Trophoblast cell (in vitro differentiated cells and primary cell): ENCODE results near the gene SLC7A6OS.

Experiments
- DNase-seq, 2 donors: peaks; one replicate each; pipeline ENCODE4 v3.0.0-alpha.2; 2016
- H2AFZ ChIP-seq: 2 replicates; pipeline ENCODE4 v1.6.1; 2013; ENCODE audit warnings: low read length, moderate library complexity, mild to moderate bottlenecking; ENCODE audit not compliant: insufficient read depth, poor library complexity
- H2AK5ac ChIP-seq: 2 replicates; pipeline ENCODE4 v1.6.1; 2013; ENCODE audit warnings: mild to moderate bottlenecking, low read length
- H2BK120ac ChIP-seq: 2 replicates; pipeline ENCODE4 v1.6.1; 2013; ENCODE audit warnings: low read length, mild to moderate bottlenecking, moderate library complexity; ENCODE audit not compliant: insufficient read depth, poor library complexity
- H2BK12ac ChIP-seq: 2 replicates; pipeline ENCODE4 v1.6.1; 2013; ENCODE audit warnings: mild to moderate bottlenecking, low read length, moderate library complexity
- H2BK5ac ChIP-seq: 2 replicates; pipeline ENCODE4 v1.6.1; 2013; ENCODE audit warnings: low read length, low read depth, moderate library complexity, mild to moderate bottlenecking; ENCODE audit not compliant: poor library complexity
- H3K14ac ChIP-seq: 2 replicates; pipeline ENCODE4 v1.6.1; 2013; ENCODE audit warnings: mild to moderate bottlenecking, low read length
- H3K18ac ChIP-seq: 2 replicates; pipeline ENCODE4 v1.6.1; 2013; ENCODE audit warnings: mild to moderate bottlenecking, low read length
- H3K23ac ChIP-seq: 2 replicates; pipeline ENCODE4 v1.6.1; 2013; ENCODE audit warnings: low read length
- H3K27ac ChIP-seq: 2 replicates; pipeline ENCODE4 v1.5.1; 2013; ENCODE audit warnings: low read depth, mild to moderate bottlenecking, inconsistent platforms, low read length, moderate library complexity
- H3K27me3 ChIP-seq: 2 replicates; pipeline ENCODE4 v1.6.1; 2013; ENCODE audit warnings: inconsistent platforms, mild to moderate bottlenecking, low read length, moderate library complexity; ENCODE audit not compliant: insufficient read depth
- H3K36me3 ChIP-seq, 2 experiments: 1 replicate in 1 of 2; 2 replicates in 1 of 2; pipeline ENCODE4 v1.6.1; 2013; ENCODE audit warnings: low read length in 2 of 2, mild to moderate bottlenecking in 2 of 2, moderate library complexity in 1 of 2; ENCODE audit not compliant: insufficient read depth in 2 of 2, control insufficient read depth in 1 of 2
- H3K4ac ChIP-seq: 2 replicates; pipeline ENCODE4 v1.6.1; 2013; ENCODE audit warnings: low read depth, mild to moderate bottlenecking, low read length, moderate library complexity
- H3K4me1 ChIP-seq, 2 experiments: 1 replicate in 1 of 2; 2 replicates in 1 of 2; pipeline ENCODE4 v1.6.1; 2013; ENCODE audit warnings: low read length in 2 of 2, mild to moderate bottlenecking in 2 of 2, moderate library complexity in 1 of 2; ENCODE audit not compliant: insufficient read depth in 2 of 2, control insufficient read depth in 1 of 2
- H3K4me2 ChIP-seq: 2 replicates; pipeline ENCODE4 v1.6.1; 2013; ENCODE audit warnings: inconsistent platforms, mild to moderate bottlenecking, low read length, moderate library complexity
- H3K4me3 ChIP-seq: 2 replicates; pipeline ENCODE4 v1.5.1; 2013; ENCODE audit warnings: mild to moderate bottlenecking, low read depth, low read length, inconsistent platforms
- H3K79me1 ChIP-seq: one replicate; pipeline ENCODE4 v1.6.1; 2013; ENCODE audit warnings: low read length
- H3K79me2 ChIP-seq: 2 replicates; pipeline ENCODE4 v1.6.1; 2013; ENCODE audit warnings: low read length, mild to moderate bottlenecking; ENCODE audit not compliant: control insufficient read depth, insufficient read depth, poor library complexity
- H3K9ac ChIP-seq: 2 replicates; pipeline ENCODE4 v1.6.1; 2013; ENCODE audit warnings: mild to moderate bottlenecking, low read length
- H3K9me3 ChIP-seq: 2 replicates; pipeline ENCODE4 v1.6.1; 2013; ENCODE audit warnings: low read depth, mild to moderate bottlenecking, control low read depth, inconsistent platforms, low read length; ENCODE audit not compliant: insufficient read depth
- H4K12ac ChIP-seq: 2 replicates; pipeline ENCODE4 v1.6.1; 2013; ENCODE audit warnings: low read depth, mild to moderate bottlenecking, low read length, moderate library complexity
- H4K8ac ChIP-seq: 2 replicates; pipeline ENCODE4 v1.6.1; 2013; ENCODE audit warnings: low read depth, mild to moderate bottlenecking, low read length, moderate library complexity
- H4K91ac ChIP-seq: one replicate; pipeline ENCODE4 v1.6.1; 2013; ENCODE audit warnings: low read depth, mild to moderate bottlenecking, low read length, moderate library complexity
- WGBS: extraction: QIAGEN DNeasy Blood & Tissue Kit; methylation state at CpG from one replicate; pipeline ENCODE4 v1.1.7; 2013; ENCODE audit warnings: missing lambda C conversion rate; ENCODE audit not compliant: insufficient read length, insufficient coverage; ENCODE audit errors: extremely low coverage; 5-methylcytosine and 5-hydroxymethylcytosine counted together

SLC7A6OS gene

GRCh38 chr16:68335175-68335574 is 24.4 kb upstream of the SLC7A6OS start:
- Histone ChIP-seq H3K36me3 (peaks cover 27% of the 10 kb centered on the region in 2 experiments), H3K9ac (no peak overlapping the region), H3K23ac (no peak overlapping the region), H3K4me1 (peaks cover 12 to 15% of the 10 kb centered on the region in 2 experiments), H3K4me3 (no peak overlapping the region), H3K9me3 (no peaks in the 10 kb centered on the region), H2BK12ac (no peak overlapping the region), H3K79me1 (peaks cover 6% of the 10 kb centered on the region), H4K8ac (no peak overlapping the region), H3K27ac (no peak overlapping the region), H3K4ac (no peak overlapping the region), H4K12ac (no peak overlapping the region), H2BK5ac (no peak overlapping the region), H4K91ac (no peak overlapping the region), H2AK5ac (no peak overlapping the region), H2BK120ac (no peak overlapping the region), H3K27me3 (no peaks in the 10 kb centered on the region), H3K79me2 (no peaks in the 10 kb centered on the region), H2AFZ (no peak overlapping the region), H3K18ac (no peak overlapping the region), H3K14ac (no peak overlapping the region), H3K4me2 (no peak overlapping the region)
- no peak for DNase-seq
- WGBS: no CpG with 5 or more reads among the region's 5 CpGs

DNA sequence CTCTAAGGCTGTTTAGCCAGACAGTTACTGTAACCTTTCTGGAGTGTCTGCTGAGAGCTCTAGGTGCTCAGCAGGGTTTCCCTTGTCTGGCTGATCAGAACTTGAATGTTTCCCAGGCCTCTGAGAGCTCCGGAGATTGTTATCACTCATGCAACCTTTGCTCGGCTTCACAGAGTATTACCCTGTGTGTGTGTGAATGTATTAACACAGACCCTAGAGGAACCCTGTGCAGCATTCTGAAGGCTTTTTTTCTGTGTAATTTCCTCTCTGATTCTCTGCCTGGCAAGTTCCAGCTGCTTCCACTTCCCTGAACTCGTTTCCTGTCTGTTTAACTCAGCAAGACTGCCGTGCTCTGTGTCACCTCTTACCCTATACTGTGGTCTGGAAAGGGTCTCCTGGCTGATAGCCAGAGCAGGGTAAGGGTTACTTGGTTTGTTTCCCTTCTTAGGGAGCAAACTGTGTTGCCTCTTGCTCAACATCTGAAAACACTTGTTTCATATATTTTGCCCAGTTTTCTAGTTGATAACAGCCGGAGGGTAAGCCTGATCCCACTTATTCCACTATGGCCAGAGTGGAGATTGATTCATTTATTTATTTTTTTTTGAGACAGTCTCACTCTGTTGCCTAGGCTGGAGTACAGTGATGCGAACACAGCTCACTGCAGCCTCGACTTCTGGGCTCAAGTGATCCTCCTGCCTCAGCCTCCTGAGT is 21.8 kb upstream of the SLC7A6OS start:
- Histone ChIP-seq H4K8ac (no peak overlapping the region), H3K23ac (no peak overlapping the region), H3K4me3 (no peak overlapping the region), H4K12ac (no peak overlapping the region), H3K14ac (peak overlapping the region; percentile 31), H2BK120ac (no peak overlapping the region), H2AFZ (no peak overlapping the region), H3K4ac (no peak overlapping the region), H3K9ac (no peak overlapping the region), H2BK5ac (peak overlapping the region; percentile 18), H3K4me2 (peak overlapping the region; percentile 46), H3K9me3 (no peaks in the 10 kb centered on the region), H3K4me1 (peaks cover 16 to 21% of the 10 kb centered on the region in 2 experiments), H2AK5ac (no peak overlapping the region), H3K79me2 (no peaks in the 10 kb centered on the region), H3K18ac (no peak overlapping the region), H3K27me3 (no peaks in the 10 kb centered on the region), H4K91ac (peak overlapping the region; percentile 57), H3K36me3 (peaks cover 6 to 7% of the 10 kb centered on the region in 2 experiments), H3K79me1 (peaks cover 6% of the 10 kb centered on the region), H3K27ac (peak overlapping the region; percentile 82), H2BK12ac (peak overlapping the region; percentile 81)
- no CpG with 5 or more reads among the region's 7 CpGs for WGBS
- DNase-seq: peak; percentile 62 to 65

DNA sequence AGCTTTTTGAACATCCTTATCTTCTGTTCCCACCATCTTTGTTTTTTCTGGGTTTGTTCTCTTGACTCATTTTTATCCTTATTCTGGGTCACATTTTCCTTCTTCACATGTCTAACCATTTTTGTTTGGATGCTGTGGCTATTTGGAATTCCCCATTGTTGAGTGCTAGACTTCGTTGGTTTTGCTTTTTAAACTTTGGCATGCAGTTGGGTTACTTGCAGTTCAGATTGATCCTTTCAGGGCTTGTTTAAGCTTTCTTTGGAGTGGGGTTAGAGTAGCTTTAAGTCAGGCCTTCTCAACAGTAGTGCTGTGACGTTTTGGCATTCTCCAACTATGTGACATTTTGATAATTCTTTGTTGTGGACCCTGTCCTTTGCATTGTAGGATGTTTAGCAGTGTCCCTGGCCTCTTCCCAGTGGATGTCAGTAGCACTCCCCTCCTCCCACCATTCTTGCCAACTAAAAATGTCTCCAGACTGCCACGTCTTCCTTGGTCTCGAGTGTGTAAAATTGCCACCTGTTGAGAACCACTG is 21.2 kb upstream of the SLC7A6OS start:
- no peak overlapping the region for H4K12ac ChIP-seq
- H3K23ac ChIP-seq: no peak overlapping the region
- no peaks in the 10 kb centered on the region for H3K27me3 ChIP-seq
- no peak overlapping the region for H3K4me3 ChIP-seq
- peaks cover 3% of the 10 kb centered on the region in 2 experiments for H3K36me3 ChIP-seq
- H3K4me2 ChIP-seq: peak overlapping the region; percentile 46
- peaks cover 21 to 26% of the 10 kb centered on the region in 2 experiments for H3K4me1 ChIP-seq
- H3K9me3 ChIP-seq: no peaks in the 10 kb centered on the region
- H3K4ac ChIP-seq: no peak overlapping the region
- peak overlapping the region; percentile 82 for H3K27ac ChIP-seq
- H3K14ac ChIP-seq: no peak overlapping the region
- no peak overlapping the region for H2BK120ac ChIP-seq
- no peak overlapping the region for H2AK5ac ChIP-seq
- no peak overlapping the region for H3K9ac ChIP-seq
- H2BK5ac ChIP-seq: peak overlapping the region; percentile 5
- H3K79me1 ChIP-seq: peaks cover 10% of the 10 kb centered on the region
- no CpG with 5 or more reads among the region's 4 CpGs for WGBS
- peak in 1 of 2 donors; percentile 59 for DNase-seq
- no peak overlapping the region for H2AFZ ChIP-seq
- no peak overlapping the region for H3K18ac ChIP-seq
- H2BK12ac ChIP-seq: no peak overlapping the region
- H4K91ac ChIP-seq: peak overlapping the region; percentile 21
- peak overlapping the region; percentile 3 for H4K8ac ChIP-seq
- no peaks in the 10 kb centered on the region for H3K79me2 ChIP-seq

DNA sequence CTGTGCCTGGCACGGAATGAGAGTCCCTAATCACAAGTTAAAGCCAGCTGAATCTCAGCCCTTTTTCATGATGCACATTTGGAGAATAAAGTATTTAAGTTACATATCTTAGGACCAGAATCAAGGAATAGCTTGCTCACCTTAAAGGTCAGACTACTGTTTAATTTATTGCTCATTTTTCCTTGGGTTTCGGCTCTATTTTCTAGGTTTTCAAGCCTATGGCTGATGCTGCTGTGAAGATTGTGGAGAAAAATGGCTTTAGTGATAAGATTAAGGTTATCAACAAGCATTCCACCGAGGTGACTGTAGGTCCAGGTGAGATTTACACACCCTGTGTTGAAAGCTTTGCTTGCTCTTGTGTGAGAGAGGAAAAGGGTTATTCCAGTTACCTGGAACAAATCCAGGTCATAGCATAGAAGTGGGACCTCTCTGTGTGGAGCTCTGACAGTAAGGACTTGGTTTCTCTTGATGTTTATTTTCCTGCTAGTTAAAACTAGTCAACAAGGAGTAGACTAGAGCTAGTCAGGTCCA is 18.2 kb upstream of the SLC7A6OS start:
- DNase-seq: peak; percentile 64 to 76
- peaks cover 10% of the 10 kb centered on the region for H3K79me1 ChIP-seq
- no peaks in the 10 kb centered on the region for H3K9me3 ChIP-seq
- no peak overlapping the region for H2BK5ac ChIP-seq
- H4K12ac ChIP-seq: no peak overlapping the region
- no peaks in the 10 kb centered on the region for H3K27me3 ChIP-seq
- H2AK5ac ChIP-seq: no peak overlapping the region
- no peak overlapping the region for H3K4me3 ChIP-seq
- no peak overlapping the region for H2BK120ac ChIP-seq
- no peak overlapping the region for H3K4ac ChIP-seq
- no peak overlapping the region for H3K9ac ChIP-seq
- H3K27ac ChIP-seq: no peak overlapping the region
- H4K8ac ChIP-seq: no peak overlapping the region
- H3K4me2 ChIP-seq: no peak overlapping the region
- no peak overlapping the region for H3K23ac ChIP-seq
- no peak overlapping the region for H3K18ac ChIP-seq
- no peak overlapping the region for H2BK12ac ChIP-seq
- WGBS: no CpG with 5 or more reads among the region's 3 CpGs
- peak overlapping the region; percentile 66 for H4K91ac ChIP-seq
- H3K79me2 ChIP-seq: no peaks in the 10 kb centered on the region
- H3K4me1 ChIP-seq: peaks cover 24 to 30% of the 10 kb centered on the region in 2 experiments
- H2AFZ ChIP-seq: no peak overlapping the region
- H3K14ac ChIP-seq: no peak overlapping the region
- peaks cover 16 to 17% of the 10 kb centered on the region in 2 experiments for H3K36me3 ChIP-seq
